Measurements from ENCODE around the gene ANKS6. TPM values are rescaled to one million over a fixed set of nuclear protein-coding genes. Genes with fewer than 3 reads are reported as not detected.

ANKS6 gene
- total and polyA plus RNA-seq, 2 of the 4 experiments (the other 2 are of a cell fraction), result 9.0 to 23.6 TPM

DNA sequence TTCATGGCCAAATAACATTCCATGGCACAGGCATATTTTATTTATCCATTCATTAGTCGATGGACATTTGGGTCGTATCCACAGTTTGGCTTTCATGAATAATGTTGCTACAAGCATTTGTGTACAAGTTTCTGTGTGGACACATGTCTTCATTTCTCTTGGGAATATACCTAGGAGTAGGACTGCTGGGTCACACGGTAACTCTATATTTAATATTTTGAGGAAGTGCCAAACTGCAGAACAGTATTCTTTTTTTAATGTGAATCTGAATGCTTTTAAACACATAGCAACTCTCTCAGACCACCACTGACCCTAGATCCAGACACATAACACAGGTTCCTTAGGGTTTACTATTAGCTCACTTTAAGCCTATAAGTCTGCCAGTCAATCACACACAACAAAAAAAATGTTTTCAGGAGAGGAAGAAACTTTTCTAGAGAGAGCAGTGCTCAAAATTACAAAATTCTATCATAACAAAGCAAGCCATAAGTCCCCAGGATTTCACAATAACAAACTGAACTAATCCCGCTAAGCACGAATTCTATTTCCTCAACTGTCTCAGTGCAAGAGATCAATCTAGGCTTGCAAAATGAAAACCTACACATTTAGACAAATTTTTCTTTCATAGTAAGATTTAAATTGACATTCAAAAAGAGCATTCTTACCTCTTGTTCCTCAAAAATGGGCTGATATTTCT lies 45.8 kb downstream of the ANKS6 start:
- H2AK5ac ChIP-seq (ENCODE audit: low read depth, low read length), result no peak overlapping the region
- H2BK5ac ChIP-seq (ENCODE audit: low read depth, low read length, poor library complexity, severe bottlenecking), result no peak overlapping the region
- no peak for ATAC-seq (ENCODE audit: low read depth)
- no peak overlapping the region for H3K56ac ChIP-seq (ENCODE audit: extremely low read depth, insufficient read depth, low read length)
- peaks cover 34% of the 10 kb centered on the region for H3K36me3 ChIP-seq (ENCODE audit: control insufficient read depth, insufficient read depth, low read length)
- no peak for DNase-seq
- dilution Hi-C loops (cut with HindIII; ENCODE audit: low sequenced_read_pairs, unreplicated experiment) (no loop called here), in situ Hi-C loops (cut with MboI; ENCODE audit: low sequenced_read_pairs) (no loop called here), intact Hi-C loops (cut with micrococcal nuclease) (no loop called here)
- H4K91ac ChIP-seq (ENCODE audit: insufficient read depth, low read depth, low read length), result no peak overlapping the region
- peaks cover 4% of the 10 kb centered on the region; the same call in 1 of the 2 replicates for H3K4me1 ChIP-seq (ENCODE audit: control insufficient read depth, insufficient read depth, low read length)
- H3K9me1 ChIP-seq (ENCODE audit: insufficient read depth, low read length), result peaks cover 13% of the 10 kb centered on the region
- H4K20me1 ChIP-seq (ENCODE audit: insufficient read depth, low read length), result no peaks in the 10 kb centered on the region
- no peak overlapping the region for H3K27ac ChIP-seq (ENCODE audit: insufficient read depth, low read length)
- no peak overlapping the region for H3K9ac ChIP-seq (ENCODE audit: low read depth, low read length)
- no peaks in the 10 kb centered on the region for H3K27me3 ChIP-seq (ENCODE audit: control insufficient read depth, insufficient read depth, low read length)
- no peak overlapping the region for H3K14ac ChIP-seq (replicated peaks; ENCODE audit: low read depth, low read length)
- H3K9me3 ChIP-seq (ENCODE audit: control insufficient read depth, insufficient read depth, low read length), result no peaks in the 10 kb centered on the region
- BruUV-seq (replicated peaks), result no TSS peak
- H3K18ac ChIP-seq (ENCODE audit: low read depth, low read length), result no peak overlapping the region
- H4K8ac ChIP-seq (ENCODE audit: low read depth in 2 of 2, low read length in 2 of 2), result no peak overlapping the region
- no peak overlapping the region for H2AFZ ChIP-seq (replicated peaks; ENCODE audit: low read length, poor library complexity)
- ChIA-PET POLR2A (ENCODE audit: unreplicated experiment) (no interaction called here), CTCF (no interaction called here)
- no peak overlapping the region for H3K4me3 ChIP-seq (ENCODE audit: insufficient read depth, low read depth, low read length)
- TF ChIP-seq NFE2L2 (IDR thresholded peaks at IDR 0.05; ENCODE audit: low read depth, low read length) (no peak), CEBPB (IDR thresholded peaks at IDR 0.05; ENCODE audit: low read depth, low read length) (peak; percentile 47)
- no peak overlapping the region for H2AK9ac ChIP-seq (replicated peaks; ENCODE audit: low read depth, low read length, poor library complexity)
- no peak overlapping the region for H4K5ac ChIP-seq (ENCODE audit: low read depth, low read length)
- no peak overlapping the region for H3K23ac ChIP-seq (ENCODE audit: low read depth, low read length)
- no peak overlapping the region for H3K4me2 ChIP-seq (ENCODE audit: low read depth, low read length)
- WGBS, 2 experiments (ENCODE audit: extremely low coverage in 2 of 2, insufficient read length in 1 of 2), result no CpG with 5 or more reads among the region's 5 CpGs
- H2BK20ac ChIP-seq (ENCODE audit: low read depth, low read length), result no peak overlapping the region
- H2BK120ac ChIP-seq (ENCODE audit: low read depth, low read length), result no peak overlapping the region
- no peaks in the 10 kb centered on the region for H3K79me1 ChIP-seq (ENCODE audit: low read depth in 1 of 2, low read length in 2 of 2)
- H2BK15ac ChIP-seq (ENCODE audit: low read depth, low read length), result no peak overlapping the region
- no peak overlapping the region for H3K4ac ChIP-seq (ENCODE audit: low read depth, low read length)

Data from IMR-90 (cell line).